GM18870 (cell line): ENCODE data around the gene IGLL1.
"Not testable (repeated sequence)": the region's sequence is repeated elsewhere in the genome, so short reads cannot be mapped to it uniquely, and the experiment has no call there.

Experiments used
- ATAC-seq: cut with Tn5 transposase; IDR thresholded peaks from one replicate; pipeline ENCODE4 v1.9.1; 2021; ENCODE audit warnings: moderate library complexity; ENCODE audit not compliant: unreplicated experiment

The IGLL1 gene

GRCh38 chr22:23591846-23592245 lies 11.8 kb upstream of the IGLL1 start:
- ATAC-seq: no peak

- no peak for ATAC-seq
Measured at GRCh38 chr22:23591201-23591791, 11.2 kb upstream of the IGLL1 start.

- no peak for ATAC-seq
Measured at GRCh38 chr22:23583836-23584235, 3.7 kb upstream of the IGLL1 start.

GRCh38 chr22:23583153-23583552 lies 3.1 kb upstream of the IGLL1 start:
- ATAC-seq: no peak

GRCh38 chr22:23581260-23581650 lies 1.2 kb upstream of the IGLL1 start:
- ATAC-seq: no peak

- no peak for ATAC-seq
Measured at GRCh38 chr22:23580576-23581259, 628 bp upstream of the IGLL1 start.

GRCh38 chr22:23579280-23579679 lies 810 bp downstream of the IGLL1 start:
- ATAC-seq: no peak

GRCh38 chr22:23578306-23578705 lies 1.8 kb downstream of the IGLL1 start:
- no peak for ATAC-seq

- no peak for ATAC-seq
Measured at GRCh38 chr22:23576681-23577080, 3.4 kb downstream of the IGLL1 start.

- no peak for ATAC-seq
Measured at GRCh38 chr22:23575601-23576000, 4.5 kb downstream of the IGLL1 start.

- ATAC-seq: no peak
Measured at GRCh38 chr22:23574877-23575276, 5.2 kb downstream of the IGLL1 start.

GRCh38 chr22:23574371-23574811 lies 5.7 kb downstream of the IGLL1 start:
- no peak for ATAC-seq

GRCh38 chr22:23573701-23574235 lies 6.3 kb downstream of the IGLL1 start:
- ATAC-seq: not testable (repeated sequence)

GRCh38 chr22:23573106-23573505 lies 7.0 kb downstream of the IGLL1 start:
- ATAC-seq: not testable (repeated sequence)

- no peak for ATAC-seq
Measured at GRCh38 chr22:23571486-23571885, 8.6 kb downstream of the IGLL1 start.

GRCh38 chr22:23570681-23571080 lies 9.4 kb downstream of the IGLL1 start:
- no peak for ATAC-seq

- no peak for ATAC-seq
Measured at GRCh38 chr22:23569716-23570115, 10.4 kb downstream of the IGLL1 start.

- no peak for ATAC-seq
Measured at GRCh38 chr22:23569291-23569690, 10.8 kb downstream of the IGLL1 start.

- ATAC-seq: no peak
Measured at GRCh38 chr22:23566705-23567475, 13.2 kb downstream of the IGLL1 start.

- ATAC-seq: no peak
Measured at GRCh38 chr22:23565915-23566704, 14.0 kb downstream of the IGLL1 start.
